K562 (cell line): ENCODE results near the gene CCDC68. TPM values are rescaled to one million over a fixed set of nuclear protein-coding genes. Genes with fewer than 3 reads are reported as not detected.

ENCODE experiments used
- ATAC-seq: fragments of 200-7000 bp; cut with Tn5 transposase; 3 replicates; pipeline ENCODE4 v1.9.1; 2020; ENCODE audit warnings: moderate library complexity
- BruUV-seq: library from RNA; stranded (reverse); fragments of 400-500 nt; replicated peaks from 2 replicates; lab custom pipeline; 2021; lab: Mats Ljungman, UMichigan
- CTCF ChIA-PET: fragments of 300-600 bp; formaldehyde crosslinking; extraction: SDS; loops from one replicate; lab custom pipeline; 2021; ENCODE audit warnings: low intra/inter-chr PET ratio; lab: Yijun Ruan, JAX
- POLR2A ChIA-PET: fragments of 300-600, 350-650 bp; sonication (Branson Sonifier 250); formaldehyde crosslinking; extraction: SDS; loops from one replicate; lab custom pipeline; 2021; ENCODE audit warnings: antibody characterized with exemption, inconsistent platforms; lab: Yijun Ruan, JAX
- DNase-seq, 4 experiments: peaks; one replicate each; pipeline versions ENCODE4 v3.0.0 to v3.0.0-alpha.2; 2011 to 2018; ENCODE audit warnings: low spot score in 3 of 4, mixed read lengths in 3 of 4; ENCODE audit errors: extremely low read depth in 1 of 4
- FAIRE-seq: peaks from 2 replicates; lab custom pipeline; 2011; peaks lifted over from hg19 to GRCh38; lab: Jason Lieb, UNC
- H2AFZ ChIP-seq: 2 replicates; pipeline ENCODE4 v1.6.0; 2011; ENCODE audit warnings: low read depth, low read length, control low read depth, inconsistent platforms
- H3K27ac ChIP-seq: fragments of 200-600 bp; 3 replicates; pipeline ENCODE4 v1.8.0; 2011; ENCODE audit warnings: low read depth, mild to moderate bottlenecking, control low read depth, inconsistent platforms, low read length, moderate library complexity, mixed read lengths; ENCODE audit errors: extremely low read depth
- H3K27me3 ChIP-seq, 2 experiments: fragments of 300-600 bp in 1 of 2; 2 replicates in 1 of 2; 3 replicates in 1 of 2; pipeline versions ENCODE4 v1.6.0 to v1.8.0; 2011; ENCODE audit warnings: inconsistent platforms in 2 of 2, low read length in 2 of 2, mild to moderate bottlenecking in 1 of 2, mixed read lengths in 1 of 2, moderate library complexity in 1 of 2; ENCODE audit not compliant: control insufficient read depth in 2 of 2, insufficient read depth in 2 of 2
- H3K36me3 ChIP-seq: fragments of 300-600 bp; 3 replicates; pipeline ENCODE4 v1.8.0; 2011; ENCODE audit warnings: mild to moderate bottlenecking, low read length, inconsistent platforms; ENCODE audit not compliant: control insufficient read depth, insufficient read depth
- H3K4me1 ChIP-seq, 2 experiments: fragments of 200-600 bp in 1 of 2; replicated peaks in 1 of 2; 2 replicates in 1 of 2; 3 replicates in 1 of 2; pipeline versions ENCODE4 v1.5.1 to v1.8.0; 2011; ENCODE audit warnings: inconsistent platforms in 2 of 2, low read length in 2 of 2, mild to moderate bottlenecking in 1 of 2, mixed read lengths in 1 of 2, moderate library complexity in 1 of 2; ENCODE audit not compliant: control insufficient read depth in 2 of 2, insufficient read depth in 2 of 2
- H3K4me2 ChIP-seq: 2 replicates; pipeline ENCODE4 v1.6.1; 2011; ENCODE audit warnings: low read length, control low read depth, inconsistent platforms, mixed read lengths; ENCODE audit not compliant: insufficient read depth
- H3K4me3 ChIP-seq: fragments of 200-600 bp; sonication (generic), shearing (Covaris generic); 2 replicates; pipeline ENCODE4 v1.5.1; 2016; ENCODE audit warnings: control low read depth, inconsistent platforms
- H3K79me2 ChIP-seq: fragments of 200-600 bp; 3 replicates; pipeline ENCODE4 v1.8.0; 2011; ENCODE audit warnings: low read length, inconsistent platforms; ENCODE audit not compliant: control insufficient read depth, insufficient read depth
- H3K9ac ChIP-seq, 2 experiments: 2 replicates each; pipeline versions ENCODE4 v1.6.0 to v1.6.1; 2011; ENCODE audit warnings: low read depth in 2 of 2, low read length in 2 of 2, control low read depth in 1 of 2, inconsistent platforms in 1 of 2, mild to moderate bottlenecking in 1 of 2, mixed read lengths in 1 of 2; ENCODE audit not compliant: insufficient read depth in 1 of 2
- H3K9me1 ChIP-seq: one replicate; pipeline ENCODE4 v1.6.0; 2011; ENCODE audit warnings: inconsistent platforms, mild to moderate bottlenecking, low read length, moderate library complexity; ENCODE audit not compliant: control insufficient read depth, insufficient read depth
- H3K9me3 ChIP-seq: replicated peaks from 2 replicates; pipeline ENCODE4 v1.5.1; 2011; ENCODE audit warnings: low read depth, low read length, inconsistent platforms; ENCODE audit not compliant: control insufficient read depth, insufficient read depth
- H4K20me1 ChIP-seq: replicated peaks from 2 replicates; pipeline ENCODE4 v1.6.1; 2011; ENCODE audit warnings: low read length, inconsistent platforms, mixed read lengths; ENCODE audit not compliant: control insufficient read depth, insufficient read depth
- CBX8 ChIP-seq: fragments of 200-600 bp; sonication (generic); IDR thresholded peaks from 2 replicates; pipeline ENCODE4 v1.6.1; 2012; ENCODE audit warnings: borderline replicate concordance, mixed run types, low read depth, mild to moderate bottlenecking, moderate library complexity, mixed read lengths, low read length, control low read depth, inconsistent platforms; ENCODE audit not compliant: poor library complexity, severe bottlenecking; ENCODE audit errors: extremely low read depth
- CREBBP ChIP-seq: IDR thresholded peaks from one replicate; pipeline ENCODE4 v1.6.1; 2012; ENCODE audit warnings: low read depth, mild to moderate bottlenecking, control low read depth, inconsistent platforms, low read length
- DIDO1 ChIP-seq: fragments of 450-650 bp; IDR thresholded peaks from 2 replicates; pipeline ENCODE4 v1.6.1; 2016; ENCODE audit warnings: low read depth, missing biosample characterization, missing genetic modification characterization
- DNMT1 ChIP-seq: fragments of 450-650 bp; IDR thresholded peaks from 2 replicates; pipeline ENCODE4 v1.6.1; 2016; ENCODE audit warnings: antibody characterized with exemption, mild to moderate bottlenecking
- ILF3 ChIP-seq: fragments of 450-650 bp; IDR thresholded peaks from 2 replicates; pipeline ENCODE4 v1.6.1; 2018; ENCODE audit warnings: antibody characterized with exemption, mild to moderate bottlenecking, moderate library complexity, borderline replicate concordance
- KHSRP ChIP-seq: fragments of 450-650 bp; IDR thresholded peaks from 2 replicates; pipeline ENCODE4 v1.6.1; 2017
- NCOA1 ChIP-seq: fragments of 450-650 bp; IDR thresholded peaks from 2 replicates; pipeline ENCODE4 v1.6.1; 2016; ENCODE audit warnings: low read depth
- POLR2AphosphoS2 ChIP-seq: IDR thresholded peaks from 2 replicates; pipeline ENCODE4 v1.6.1; 2012; ENCODE audit warnings: low read length, improper control_type of control experiment
- ZNF165 ChIP-seq: fragments of 250-450 bp; sonication (Bioruptor Pico); IDR thresholded peaks from 2 replicates; pipeline ENCODE4 v1.4.0; 2020; ENCODE audit warnings: borderline replicate concordance
- WGBS: fragments of 100-300 bp; shearing (Covaris generic); methylation state at CpG from one replicate; pipeline ENCODE4 v1.1.6; 2016; ENCODE audit warnings: low coverage, mixed read lengths; ENCODE audit not compliant: insufficient coverage; ENCODE audit errors: missing lambda C conversion rate; 5-methylcytosine and 5-hydroxymethylcytosine counted together
- in situ Hi-C: fragments of 300-500 bp; cut with MboI; formaldehyde crosslinking; loops from 4 replicates; pipeline ENCODE4 v1.15.0; 2018; ENCODE audit warnings: inconsistent platforms, mixed read lengths
- intact Hi-C: fragments of 100-400 bp; cut with micrococcal nuclease; formaldehyde crosslinking; loops from 2 replicates; pipeline ENCODE4 v1.14.2; 2022
- polyA plus RNA-seq, 8 experiments: library from polyadenylated mRNA; depleted of rRNA in 4 of 8; stranded (reverse) in 5 of 8; unstranded in 3 of 8; fragments of >200 nt; fragmentation: Nextera tagmentation in 2 of 8; fragmentation: Illumina TruSeq in 1 of 8; extraction: Ambion mirVana in 2 of 8; extraction: Trizol in 1 of 8; gene quantifications; 2 replicates each; pipeline versions ENCODE4 v1.2.1 to v1.2.3, GENCODE V29; 2011 to 2014; ENCODE audit warnings: inconsistent platforms in 1 of 8, missing spikeins in 1 of 8
- total RNA-seq, 7 experiments: library from RNA; depleted of rRNA in 6 of 7; stranded (reverse); fragments of >200 nt in 6 of 7; fragmentation: Illumina TruSeq in 2 of 7; extraction: Trizol in 2 of 7; gene quantifications; 2 replicates each; pipeline versions ENCODE4 v1.2.1 to v1.2.3, GENCODE V29; 2011 to 2021; ENCODE audit warnings: low replicate concordance in 1 of 7
- TF ChIP-seq, protein P1 (sequence below): fragments of 250-450 bp; sonication (Bioruptor Pico); IDR thresholded peaks from 2 replicates; pipeline ENCODE4 v1.9.0; 2021; ENCODE audit warnings: mild to moderate bottlenecking
- TF ChIP-seq, protein P2 (sequence below): fragments of 250-450 bp; sonication (Bioruptor Pico); IDR thresholded peaks from 2 replicates; pipeline ENCODE4 v1.5.0; 2021; ENCODE audit warnings: mild to moderate bottlenecking, moderate library complexity
- TF ChIP-seq, protein P3 (sequence below): fragments of 200-800 bp; sonication (Bioruptor generic); IDR thresholded peaks from 2 replicates; pipeline ENCODE4 v1.6.1; 2016; ENCODE audit warnings: missing genetic modification characterization, missing compliant biosample characterization
- TF ChIP-seq, protein P4 (sequence below): fragments of 450-650 bp; formaldehyde crosslinking; IDR thresholded peaks from 2 replicates; pipeline ENCODE4 v1.4.0; 2020; ENCODE audit warnings: mild to moderate bottlenecking, moderate library complexity

The CCDC68 gene
- total and polyA plus RNA-seq, 9 of the 15 experiments (the other 6 are each of a cell fraction or from before 2014, with no cell fraction given), result 0.28 to 4.5 (median 1.4) TPM

DNA sequence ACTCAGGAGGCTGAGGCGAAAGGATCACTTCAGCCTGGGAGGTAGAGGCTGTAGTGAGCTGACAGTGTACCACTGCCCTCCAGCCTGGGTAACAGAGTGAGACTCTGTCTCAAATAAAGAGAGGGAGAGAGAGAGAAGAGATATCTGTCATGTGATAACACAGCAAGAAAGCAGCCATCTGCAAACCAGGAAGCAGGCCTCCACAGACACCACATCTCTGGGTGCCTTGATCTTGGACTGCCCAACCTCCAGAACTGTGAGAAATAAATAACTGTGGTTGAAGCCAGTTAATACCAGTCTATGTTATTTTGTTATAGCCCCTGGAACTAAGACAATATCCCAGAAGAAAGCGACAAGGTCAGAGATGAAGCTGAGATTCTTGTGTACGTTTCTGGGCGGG lies 2.6 kb upstream of the CCDC68 start:
- BruUV-seq, result no TSS peak
- no peak for DNase-seq
- intact Hi-C loops, result no loop called here
- Histone ChIP-seq H3K9me1 (no peaks in the 10 kb centered on the region), H3K4me1 (peaks cover 0 to 5% of the 10 kb centered on the region in 2 experiments; a peak in 2 of 5 replicates), H3K9ac (no peak overlapping the region), H4K20me1 (no peaks in the 10 kb centered on the region), H3K27me3 (no peaks in the 10 kb centered on the region), H3K27ac (no peak overlapping the region), H3K4me3 (no peak overlapping the region), H3K36me3 (no peaks in the 10 kb centered on the region), H3K4me2 (no peak overlapping the region), H2AFZ (peak overlapping the region; percentile 45; the same call in 1 of the 2 replicates), H3K9me3 (no peaks in the 10 kb centered on the region), H3K79me2 (no peaks in the 10 kb centered on the region)
- no peak for FAIRE-seq
- no peak for ATAC-seq
- ChIA-PET CTCF (no interaction called here), POLR2A (no interaction called here)
- in situ Hi-C loops, result no loop called here
- WGBS, result 71% methylated on average over 3 of the region's 4 CpGs
- TF ChIP-seq ZNF165 (no peak), KHSRP (no peak), CREBBP (no peak), POLR2AphosphoS2 (no peak), DNMT1 (no peak), NCOA1 (no peak), DIDO1 (tag) (no peak), ILF3 (no peak), CBX8 (no peak)
- TF ChIP-seq, protein P1, sequence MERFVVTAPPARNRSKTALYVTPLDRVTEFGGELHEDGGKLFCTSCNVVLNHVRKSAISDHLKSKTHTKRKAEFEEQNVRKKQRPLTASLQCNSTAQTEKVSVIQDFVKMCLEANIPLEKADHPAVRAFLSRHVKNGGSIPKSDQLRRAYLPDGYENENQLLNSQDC (CRISPR knock-in tag), result no peak
- TF ChIP-seq, protein P2, sequence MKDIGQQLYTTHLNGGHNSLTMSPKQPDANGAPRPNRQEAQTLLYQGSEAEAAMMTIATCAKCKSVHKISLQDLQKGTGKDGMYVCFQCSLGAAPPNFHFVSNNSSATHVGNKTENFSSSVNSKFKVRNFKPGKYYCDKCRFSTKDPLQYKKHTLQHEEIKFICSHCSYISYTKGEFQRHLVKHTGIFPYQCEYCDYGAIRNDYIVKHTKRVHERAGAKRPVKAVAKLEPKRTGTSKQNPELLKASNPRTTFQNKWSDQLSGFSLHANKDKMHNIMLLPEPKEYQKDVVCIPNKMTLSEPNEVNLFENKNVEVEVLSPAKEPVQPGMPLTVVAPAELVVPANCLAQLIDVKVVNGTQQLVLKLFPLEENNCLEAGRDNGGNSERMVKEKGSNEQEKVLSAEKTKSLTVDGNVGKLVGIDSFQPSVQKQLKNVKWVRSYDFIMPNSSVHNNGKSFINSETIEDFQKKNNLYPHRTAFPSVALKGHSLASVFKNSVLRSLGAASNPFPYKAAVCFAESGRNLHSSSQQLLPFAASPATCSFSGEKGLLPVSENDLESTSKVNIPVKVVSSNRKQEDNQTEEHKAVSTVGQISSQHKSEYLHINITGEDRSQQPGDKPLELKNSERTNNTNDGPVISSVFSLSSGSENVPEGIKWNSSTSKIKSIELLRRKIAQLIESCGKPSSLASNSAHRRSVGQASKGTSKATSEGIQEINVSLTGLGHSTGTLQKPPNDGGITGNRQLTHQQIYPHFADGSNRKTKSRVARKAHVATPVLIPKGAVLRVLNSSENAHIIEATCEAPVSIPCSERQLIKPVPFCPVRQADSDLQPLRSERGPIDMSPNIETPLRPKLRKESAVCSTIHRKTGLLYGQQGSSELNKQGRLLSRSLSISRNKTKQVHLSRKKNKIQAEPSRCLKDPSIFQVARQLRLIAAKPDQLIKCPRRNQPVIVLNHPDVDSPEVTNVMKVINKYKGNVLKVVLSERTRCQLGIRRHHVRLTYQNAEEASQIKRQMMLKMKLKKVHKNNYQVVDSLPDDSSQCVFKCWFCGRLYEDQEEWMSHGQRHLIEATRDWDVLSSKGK (CRISPR knock-in tag), result no peak
- TF ChIP-seq, protein P3, sequence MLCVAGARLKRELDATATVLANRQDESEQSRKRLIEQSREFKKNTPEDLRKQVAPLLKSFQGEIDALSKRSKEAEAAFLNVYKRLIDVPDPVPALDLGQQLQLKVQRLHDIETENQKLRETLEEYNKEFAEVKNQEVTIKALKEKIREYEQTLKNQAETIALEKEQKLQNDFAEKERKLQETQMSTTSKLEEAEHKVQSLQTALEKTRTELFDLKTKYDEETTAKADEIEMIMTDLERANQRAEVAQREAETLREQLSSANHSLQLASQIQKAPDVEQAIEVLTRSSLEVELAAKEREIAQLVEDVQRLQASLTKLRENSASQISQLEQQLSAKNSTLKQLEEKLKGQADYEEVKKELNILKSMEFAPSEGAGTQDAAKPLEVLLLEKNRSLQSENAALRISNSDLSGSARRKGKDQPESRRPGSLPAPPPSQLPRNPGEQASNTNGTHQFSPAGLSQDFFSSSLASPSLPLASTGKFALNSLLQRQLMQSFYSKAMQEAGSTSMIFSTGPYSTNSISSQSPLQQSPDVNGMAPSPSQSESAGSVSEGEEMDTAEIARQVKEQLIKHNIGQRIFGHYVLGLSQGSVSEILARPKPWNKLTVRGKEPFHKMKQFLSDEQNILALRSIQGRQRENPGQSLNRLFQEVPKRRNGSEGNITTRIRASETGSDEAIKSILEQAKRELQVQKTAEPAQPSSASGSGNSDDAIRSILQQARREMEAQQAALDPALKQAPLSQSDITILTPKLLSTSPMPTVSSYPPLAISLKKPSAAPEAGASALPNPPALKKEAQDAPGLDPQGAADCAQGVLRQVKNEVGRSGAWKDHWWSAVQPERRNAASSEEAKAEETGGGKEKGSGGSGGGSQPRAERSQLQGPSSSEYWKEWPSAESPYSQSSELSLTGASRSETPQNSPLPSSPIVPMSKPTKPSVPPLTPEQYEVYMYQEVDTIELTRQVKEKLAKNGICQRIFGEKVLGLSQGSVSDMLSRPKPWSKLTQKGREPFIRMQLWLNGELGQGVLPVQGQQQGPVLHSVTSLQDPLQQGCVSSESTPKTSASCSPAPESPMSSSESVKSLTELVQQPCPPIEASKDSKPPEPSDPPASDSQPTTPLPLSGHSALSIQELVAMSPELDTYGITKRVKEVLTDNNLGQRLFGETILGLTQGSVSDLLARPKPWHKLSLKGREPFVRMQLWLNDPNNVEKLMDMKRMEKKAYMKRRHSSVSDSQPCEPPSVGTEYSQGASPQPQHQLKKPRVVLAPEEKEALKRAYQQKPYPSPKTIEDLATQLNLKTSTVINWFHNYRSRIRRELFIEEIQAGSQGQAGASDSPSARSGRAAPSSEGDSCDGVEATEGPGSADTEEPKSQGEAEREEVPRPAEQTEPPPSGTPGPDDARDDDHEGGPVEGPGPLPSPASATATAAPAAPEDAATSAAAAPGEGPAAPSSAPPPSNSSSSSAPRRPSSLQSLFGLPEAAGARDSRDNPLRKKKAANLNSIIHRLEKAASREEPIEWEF (CRISPR knock-in tag), result no peak
- TF ChIP-seq, protein P4, sequence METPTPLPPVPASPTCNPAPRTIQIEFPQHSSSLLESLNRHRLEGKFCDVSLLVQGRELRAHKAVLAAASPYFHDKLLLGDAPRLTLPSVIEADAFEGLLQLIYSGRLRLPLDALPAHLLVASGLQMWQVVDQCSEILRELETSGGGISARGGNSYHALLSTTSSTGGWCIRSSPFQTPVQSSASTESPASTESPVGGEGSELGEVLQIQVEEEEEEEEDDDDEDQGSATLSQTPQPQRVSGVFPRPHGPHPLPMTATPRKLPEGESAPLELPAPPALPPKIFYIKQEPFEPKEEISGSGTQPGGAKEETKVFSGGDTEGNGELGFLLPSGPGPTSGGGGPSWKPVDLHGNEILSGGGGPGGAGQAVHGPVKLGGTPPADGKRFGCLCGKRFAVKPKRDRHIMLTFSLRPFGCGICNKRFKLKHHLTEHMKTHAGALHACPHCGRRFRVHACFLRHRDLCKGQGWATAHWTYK (CRISPR knock-in tag), result no peak
